Esophagus (tissue), 2 donors: ENCODE measurements around the gene SREBF1. TPM values are rescaled to one million over a fixed set of nuclear protein-coding genes. Genes with fewer than 3 reads are reported as not detected.
A peak's percentile ranks its signal among the peaks of the same experiment; 100 is the strongest.

Experiments
- H3K27ac ChIP-seq, 2 donors: one replicate each; pipeline ENCODE4 v1.5.1; 2013; ENCODE audit warnings: low read depth in 2 of 2, mild to moderate bottlenecking in 2 of 2, inconsistent platforms in 1 of 2, low read length in 1 of 2, moderate library complexity in 1 of 2
- H3K27me3 ChIP-seq, 2 donors: one replicate each; pipeline ENCODE4 v1.6.1; 2013; ENCODE audit warnings: low read length in 2 of 2, control low read depth in 1 of 2, mild to moderate bottlenecking in 1 of 2; ENCODE audit not compliant: insufficient read depth in 2 of 2, control insufficient read depth in 1 of 2
- H3K36me3 ChIP-seq, 2 donors: one replicate each; pipeline ENCODE4 v1.6.1; 2013; ENCODE audit warnings: low read length in 1 of 2; ENCODE audit not compliant: control insufficient read depth in 2 of 2, insufficient read depth in 2 of 2
- H3K4me1 ChIP-seq, 2 donors: one replicate each; pipeline ENCODE4 v1.6.1; 2013; ENCODE audit warnings: low read length in 1 of 2; ENCODE audit not compliant: control insufficient read depth in 2 of 2, insufficient read depth in 2 of 2
- H3K4me3 ChIP-seq, 2 donors: one replicate each; pipeline ENCODE4 v1.5.1; 2013; ENCODE audit warnings: low read length in 2 of 2, mild to moderate bottlenecking in 2 of 2, low read depth in 1 of 2, moderate library complexity in 1 of 2
- H3K9me3 ChIP-seq, 2 donors: one replicate each; pipeline ENCODE4 v1.6.1; 2013; ENCODE audit warnings: mild to moderate bottlenecking in 2 of 2, low read depth in 1 of 2, low read length in 1 of 2, moderate library complexity in 1 of 2; ENCODE audit not compliant: control insufficient read depth in 2 of 2, insufficient read depth in 1 of 2
- WGBS, 2 donors: extraction: QIAGEN DNeasy Blood & Tissue Kit; methylation state at CpG; one replicate each; pipeline ENCODE4 v1.1.7; 2013; 5-methylcytosine and 5-hydroxymethylcytosine counted together
- polyA plus RNA-seq, 2 donors: library from polyadenylated mRNA; stranded (reverse); fragments of 200-250 nt; gene quantifications; one replicate each; pipeline ENCODE4 v1.2.3, GENCODE V29; 2013
- donor health status: healthy with polysubstance abuse.
- donor health status: Bipolar disorder and iron deficiency.

SREBF1 gene
- polyA plus RNA-seq, 2 donors = 95.1 to 116 TPM

GRCh38 chr17:17860766-17861107 is 24.0 kb upstream of the SREBF1 start:
- Histone ChIP-seq H3K4me1 (peaks cover 0 to 3% of the 10 kb centered on the region in 2 donors), H3K4me3 (no peak overlapping the region), H3K9me3 (no peaks in the 10 kb centered on the region), H3K27me3 (no peaks in the 10 kb centered on the region), H3K27ac (no peak overlapping the region), H3K36me3 (peaks cover 0 to 12% of the 10 kb centered on the region in 2 donors)
- WGBS, 2 donors = 69 to 78% methylated on average over 5 of the region's 5 CpGs

GRCh38 chr17:17859909-17860765 is 23.4 kb upstream of the SREBF1 start:
- Histone ChIP-seq H3K27ac (peak overlapping the region in 1 of 2 donors; percentile 26), H3K36me3 (peaks cover 0 to 12% of the 10 kb centered on the region in 2 donors), H3K9me3 (no peaks in the 10 kb centered on the region), H3K27me3 (no peaks in the 10 kb centered on the region), H3K4me3 (no peak overlapping the region), H3K4me1 (peaks cover 3% of the 10 kb centered on the region in 2 donors)
- 38 to 40% methylated on average over 9 of the region's 9 CpGs for WGBS, 2 donors

DNA sequence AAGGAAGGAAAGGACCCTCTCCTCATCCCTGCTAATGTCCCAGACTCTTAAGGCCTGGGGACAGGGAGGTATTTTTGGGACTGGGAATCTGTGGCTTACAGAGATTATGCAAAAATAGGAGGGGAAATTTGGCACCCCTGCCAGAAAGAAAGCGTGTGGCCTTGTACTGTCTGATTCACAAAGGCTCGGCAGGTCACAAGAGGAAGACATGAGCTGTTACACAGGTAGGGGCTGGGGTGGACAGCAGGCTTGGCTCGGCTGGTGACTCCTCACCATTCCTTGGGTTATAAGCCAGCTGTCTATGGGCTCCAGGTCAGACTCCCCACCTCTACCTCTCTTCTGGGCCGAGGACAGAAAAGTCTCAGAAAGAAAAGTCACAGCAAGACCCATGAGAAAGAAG is 20.7 kb upstream of the SREBF1 start:
- Histone ChIP-seq H3K4me1 (peaks cover 5 to 6% of the 10 kb centered on the region in 2 donors), H3K36me3 (peaks cover 0 to 12% of the 10 kb centered on the region in 2 donors)
- 92% methylated on average over 4 of the region's 4 CpGs for WGBS, 2 donors

DNA sequence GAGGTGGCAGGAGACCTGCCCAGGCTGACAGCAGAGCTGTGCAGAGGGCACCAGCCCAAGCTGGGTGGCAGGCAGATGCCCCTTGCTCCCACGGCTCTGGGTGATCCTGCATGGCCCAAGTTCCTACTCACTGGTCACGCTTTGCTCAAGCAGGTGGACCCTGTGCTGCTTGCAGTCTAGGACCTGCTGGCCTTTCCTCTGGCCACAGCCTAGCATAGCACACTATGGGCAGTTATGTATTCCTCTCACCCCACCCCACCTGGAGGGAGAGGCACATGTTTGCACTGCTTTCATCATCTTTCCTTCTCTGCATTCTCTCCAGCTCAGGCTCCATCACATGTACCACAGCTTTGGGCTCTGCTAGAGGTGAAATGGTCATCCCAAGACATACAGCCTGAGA is 19.6 kb upstream of the SREBF1 start:
- Histone ChIP-seq H3K36me3 (peaks cover 0 to 10% of the 10 kb centered on the region in 2 donors), H3K4me1 (peaks cover 5 to 6% of the 10 kb centered on the region in 2 donors)

More for the DNA sequence above, 20.7 kb upstream of the SREBF1 start:
- no peaks in the 10 kb centered on the region for H3K27me3 ChIP-seq
- no peak overlapping the region for H3K27ac ChIP-seq
- no peak overlapping the region for H3K4me3 ChIP-seq
- H3K9me3 ChIP-seq = no peaks in the 10 kb centered on the region

DNA sequence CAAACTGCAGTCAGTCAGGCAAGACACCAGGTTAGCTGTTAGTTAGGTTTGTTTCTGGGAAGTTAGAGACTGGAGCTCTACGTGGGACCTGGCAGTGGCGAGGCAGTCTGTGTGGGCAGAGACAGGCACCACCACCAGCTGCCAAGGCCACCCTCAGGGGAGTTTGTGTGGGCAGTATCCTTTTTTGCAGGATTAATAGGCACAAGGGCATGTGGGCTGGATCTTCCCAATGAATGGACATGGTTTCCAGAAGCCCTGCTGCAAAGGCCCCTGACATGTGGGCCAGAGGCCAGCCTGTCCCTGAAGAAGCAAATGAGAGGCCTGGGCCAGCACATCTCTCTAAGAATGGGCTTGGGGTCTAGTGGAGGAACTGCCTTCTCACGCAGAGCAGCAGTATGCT is 19.2 kb upstream of the SREBF1 start:
- no peak overlapping the region for H3K4me3 ChIP-seq
- 45 to 47% methylated on average over 3 of the region's 3 CpGs for WGBS, 2 donors
- peaks cover 5 to 6% of the 10 kb centered on the region in 2 donors for H3K4me1 ChIP-seq
- no peaks in the 10 kb centered on the region for H3K27me3 ChIP-seq
- H3K27ac ChIP-seq = peak overlapping the region in 1 of 2 donors; percentile 11
- no peaks in the 10 kb centered on the region for H3K9me3 ChIP-seq
- peaks cover 0 to 9% of the 10 kb centered on the region in 2 donors for H3K36me3 ChIP-seq

More for the DNA sequence above, 19.6 kb upstream of the SREBF1 start:
- H3K27me3 ChIP-seq = no peaks in the 10 kb centered on the region
- peak overlapping the region in 1 of 2 donors; percentile 11 for H3K27ac ChIP-seq
- 83 to 90% methylated on average over 2 of the region's 2 CpGs for WGBS, 2 donors
- H3K4me3 ChIP-seq = no peak overlapping the region
- H3K9me3 ChIP-seq = no peaks in the 10 kb centered on the region

GRCh38 chr17:17853811-17854447 is 17.1 kb upstream of the SREBF1 start:
- H3K4me1 ChIP-seq = peaks cover 5 to 16% of the 10 kb centered on the region in 2 donors
- no peak overlapping the region for H3K4me3 ChIP-seq
- H3K36me3 ChIP-seq = peaks cover 0 to 8% of the 10 kb centered on the region in 2 donors
- H3K9me3 ChIP-seq = no peaks in the 10 kb centered on the region
- peak overlapping the region in 1 of 2 donors; percentile 58 for H3K27ac ChIP-seq
- H3K27me3 ChIP-seq = no peaks in the 10 kb centered on the region
- WGBS, 2 donors = 74 to 75% methylated on average over 8 of the region's 8 CpGs

- peaks cover 5 to 16% of the 10 kb centered on the region in 2 donors for H3K4me1 ChIP-seq
- no peaks in the 10 kb centered on the region for H3K27me3 ChIP-seq
- H3K9me3 ChIP-seq = no peaks in the 10 kb centered on the region
- WGBS, 2 donors = 85 to 88% methylated on average over 3 of the region's 3 CpGs
- peaks cover 0 to 11% of the 10 kb centered on the region in 2 donors for H3K36me3 ChIP-seq
- peak overlapping the region in 1 of 2 donors; percentile 53 for H3K27ac ChIP-seq
- no peak overlapping the region for H3K4me3 ChIP-seq
Observed at GRCh38 chr17:17852930-17853329, 16.1 kb upstream of the SREBF1 start.

DNA sequence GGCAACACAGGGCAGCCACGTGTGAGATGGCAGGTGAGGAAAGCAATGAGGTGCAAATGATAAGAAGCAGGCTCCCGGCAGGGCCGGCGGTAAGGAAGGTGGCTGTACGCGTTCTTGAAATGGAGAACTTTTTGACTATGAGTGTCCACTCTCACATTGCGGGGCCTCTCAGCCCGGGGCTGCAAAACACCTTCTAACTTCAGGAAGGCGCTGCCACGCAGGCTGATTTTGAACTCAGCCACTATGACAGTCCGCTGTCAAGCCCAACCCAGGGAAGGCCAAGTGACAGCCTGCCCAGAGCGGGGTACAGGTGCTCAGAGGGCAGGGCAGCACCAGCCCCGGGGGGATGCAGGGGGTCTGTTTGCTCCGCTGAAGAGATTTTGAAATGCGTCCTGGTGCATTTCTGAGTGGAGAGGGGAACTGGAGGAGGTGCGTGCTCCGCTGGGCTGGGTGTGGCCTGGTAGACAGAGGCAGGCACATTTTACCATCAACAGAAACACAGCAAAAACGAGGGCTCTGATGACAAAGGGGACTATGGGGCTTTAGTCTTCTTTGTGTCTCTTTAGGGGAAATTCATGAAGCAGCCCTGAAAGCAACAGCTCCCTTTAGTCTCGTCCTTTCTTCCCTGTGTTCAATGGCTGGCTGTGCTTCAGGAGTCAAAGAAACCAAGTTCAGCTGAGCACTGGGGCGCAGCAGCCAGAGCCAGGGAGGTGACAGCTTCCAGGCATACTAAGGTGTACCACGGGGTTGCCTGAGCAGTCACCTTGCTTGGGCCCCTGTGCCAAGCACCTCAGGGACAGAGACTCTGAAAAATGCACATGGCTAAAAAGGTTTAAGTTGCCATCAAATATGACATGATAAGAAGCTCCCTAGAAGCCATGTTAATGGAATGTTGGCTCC is 14.6 kb upstream of the SREBF1 start:
- H3K9me3 ChIP-seq = no peaks in the 10 kb centered on the region
- 86 to 87% methylated on average over 21 of the region's 21 CpGs for WGBS, 2 donors
- no peak overlapping the region for H3K27ac ChIP-seq
- H3K36me3 ChIP-seq = peaks cover 5 to 21% of the 10 kb centered on the region in 2 donors
- no peak overlapping the region for H3K4me3 ChIP-seq
- H3K4me1 ChIP-seq = peaks cover 5 to 16% of the 10 kb centered on the region in 2 donors
- no peaks in the 10 kb centered on the region for H3K27me3 ChIP-seq

DNA sequence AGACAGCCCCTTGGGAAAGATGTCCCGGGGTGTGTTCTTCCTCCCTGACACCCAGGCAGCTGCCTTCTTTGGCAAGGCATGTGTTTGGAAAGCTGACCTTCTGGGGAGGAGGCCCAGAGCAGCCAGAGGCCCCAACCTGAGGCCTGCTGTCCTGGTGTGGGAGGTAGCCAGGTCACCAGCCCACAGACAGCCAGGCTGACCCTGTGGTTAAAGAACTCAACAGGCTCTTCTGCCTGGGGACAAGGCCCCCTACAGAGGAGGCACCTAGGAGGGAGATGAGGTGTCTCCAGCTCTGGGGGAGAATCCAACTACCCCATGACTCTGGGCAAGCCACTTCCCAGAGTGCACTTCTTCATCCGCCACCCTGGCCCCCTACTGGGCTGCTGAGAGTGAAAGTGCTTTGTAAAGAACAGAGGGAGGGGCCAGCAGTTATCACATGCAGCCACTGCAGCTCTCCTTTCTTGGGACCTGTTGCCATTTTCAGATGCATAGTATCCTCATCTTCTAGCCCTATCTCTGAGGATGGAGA is 13.1 kb upstream of the SREBF1 start:
- no peaks in the 10 kb centered on the region for H3K27me3 ChIP-seq
- no peaks in the 10 kb centered on the region for H3K9me3 ChIP-seq
- peak overlapping the region; percentile 79 to 80 for H3K27ac ChIP-seq
- H3K4me1 ChIP-seq = peaks cover 0 to 12% of the 10 kb centered on the region in 2 donors
- H3K4me3 ChIP-seq = no peak overlapping the region
- 62 to 72% methylated on average over 2 of the region's 2 CpGs for WGBS, 2 donors
- peaks cover 5 to 25% of the 10 kb centered on the region in 2 donors for H3K36me3 ChIP-seq
